A549 treated with RU486 at 1 μM for 4 hours (cell line): ENCODE data around the gene EFHD2. TPM values are rescaled to one million over a fixed set of nuclear protein-coding genes. Genes with fewer than 3 reads are reported as not detected.

ENCODE experiments used
- total RNA-seq: library from RNA; stranded (reverse); fragments of 200-300 nt; extraction: Qiagen RNA extraction; gene quantifications from 5 replicates; pipeline ENCODE4 v1.2.3, GENCODE V29; 2022; ENCODE audit warnings: low read depth

The EFHD2 gene, protein sequence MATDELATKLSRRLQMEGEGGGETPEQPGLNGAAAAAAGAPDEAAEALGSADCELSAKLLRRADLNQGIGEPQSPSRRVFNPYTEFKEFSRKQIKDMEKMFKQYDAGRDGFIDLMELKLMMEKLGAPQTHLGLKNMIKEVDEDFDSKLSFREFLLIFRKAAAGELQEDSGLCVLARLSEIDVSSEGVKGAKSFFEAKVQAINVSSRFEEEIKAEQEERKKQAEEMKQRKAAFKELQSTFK
- total RNA-seq, result 163 to 254 TPM (median 240 TPM) in 5 replicates

DNA sequence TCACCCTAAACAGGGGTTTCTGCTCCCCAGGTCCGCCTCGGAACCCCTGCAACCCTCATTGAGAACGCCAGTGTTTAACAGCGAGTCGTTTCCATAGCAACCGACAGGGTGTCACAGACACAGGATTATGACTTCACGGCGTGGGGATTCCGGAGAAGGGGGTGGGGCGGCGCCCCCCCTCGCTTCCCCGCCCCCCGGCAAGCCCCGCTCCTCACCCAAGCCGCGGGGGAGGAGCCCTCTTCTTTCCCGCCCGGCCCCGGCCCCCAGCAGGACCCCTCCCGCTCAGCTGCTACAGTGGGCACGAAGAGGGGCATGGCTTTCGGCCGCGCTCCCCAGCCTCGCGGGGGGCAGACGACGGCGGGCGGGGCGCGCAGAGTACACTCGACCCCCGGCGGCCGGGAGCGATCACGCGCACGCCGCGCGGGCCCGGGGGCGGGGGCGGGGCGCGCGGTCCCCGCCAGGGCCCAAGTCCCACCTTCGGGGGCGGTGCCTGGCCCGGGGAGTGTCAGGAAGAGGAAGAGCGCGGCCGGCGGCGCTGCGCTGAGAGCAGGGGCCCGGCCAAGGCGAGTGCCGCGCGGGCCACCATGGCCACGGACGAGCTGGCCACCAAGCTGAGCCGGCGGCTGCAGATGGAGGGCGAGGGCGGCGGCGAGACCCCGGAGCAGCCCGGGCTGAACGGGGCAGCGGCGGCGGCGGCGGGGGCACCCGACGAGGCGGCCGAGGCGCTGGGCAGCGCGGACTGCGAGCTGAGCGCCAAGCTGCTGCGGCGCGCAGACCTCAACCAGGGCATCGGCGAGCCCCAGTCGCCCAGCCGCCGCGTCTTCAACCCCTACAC, at the start of gene EFHD2:
EFHD2 (plus strand) TSS at position 501 of the 835 bp plus-strand sequence; CDS start at position 585, 84 bp downstream.

DNA sequence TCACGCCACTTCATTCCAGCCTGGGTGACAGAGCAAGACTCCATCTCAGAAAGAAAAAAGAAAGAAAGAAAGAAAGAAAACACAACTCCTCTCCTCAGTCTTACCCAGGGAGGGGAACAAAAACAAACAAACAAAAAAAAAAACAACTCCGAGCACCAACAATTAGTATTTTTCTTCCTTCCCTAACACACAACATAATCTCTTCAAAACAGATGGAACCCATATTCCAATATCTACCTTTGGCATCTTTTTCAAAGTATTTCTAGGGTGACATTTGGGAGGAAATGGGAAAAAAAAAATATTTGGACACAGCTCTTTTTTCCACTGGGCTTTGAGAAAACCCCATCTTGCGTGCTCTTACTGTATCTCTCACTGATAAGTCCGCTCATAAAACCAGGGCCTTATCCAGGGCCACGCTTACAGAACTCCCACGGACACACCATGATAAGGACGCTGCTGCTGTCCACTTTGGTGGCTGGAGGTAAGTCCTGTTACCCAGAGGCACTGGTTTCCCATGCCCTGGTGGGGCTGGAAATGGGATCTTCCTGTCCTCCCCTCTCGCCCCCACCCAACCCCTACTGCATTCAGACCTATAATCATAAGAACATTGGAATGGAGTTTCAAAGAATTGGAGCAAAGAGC, 46.7 kb downstream of the EFHD2 start, which contains the start of gene CELA2A:
CELA2A (plus strand) TSS at position 420 of the 642 bp plus-strand sequence; CDS start at position 442, 22 bp downstream.

DNA sequence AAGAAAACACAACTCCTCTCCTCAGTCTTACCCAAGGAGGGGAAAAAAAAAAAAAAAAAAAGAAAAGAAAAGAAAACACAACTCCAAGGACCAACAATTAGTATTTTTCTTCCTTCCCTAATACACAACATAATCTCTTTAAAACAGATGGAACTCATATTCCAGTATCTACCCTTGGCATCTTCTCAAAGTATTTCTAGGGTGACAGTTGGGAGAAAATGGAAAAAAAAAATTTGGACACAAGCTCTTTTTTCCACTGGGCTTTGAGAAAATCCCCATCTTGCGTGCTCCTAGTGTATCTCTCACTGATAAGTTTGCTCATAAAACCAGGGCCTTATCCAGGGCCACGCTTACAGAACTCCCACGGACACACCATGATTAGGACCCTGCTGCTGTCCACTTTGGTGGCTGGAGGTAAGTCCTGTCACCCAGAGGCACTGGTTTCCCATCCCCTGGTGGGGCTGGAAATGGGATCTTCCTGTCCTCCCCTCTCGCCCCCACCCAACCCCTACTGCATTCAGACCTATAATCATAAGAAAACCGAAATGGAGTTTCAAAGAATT, 66.1 kb downstream of the EFHD2 start, which contains the start of gene CELA2B:
CELA2B (plus strand) TSS at position 353 of the 563 bp plus-strand sequence; CDS start at position 375, 22 bp downstream.

Other genes with a start within 250 kb of the EFHD2 start
- gene FHAD1, start 162.7 kb upstream of the EFHD2 start, total RNA-seq, result 0.35 to 0.63 TPM (median 0.51 TPM) in 5 replicates
- gene CTRC, start 28.6 kb downstream of the EFHD2 start, total RNA-seq, result 0.65 to 2.1 TPM (median 1.7 TPM) in 5 replicates
- 0.17 TPM in 1 of 5 replicates, not detected in the others for gene CELA2A, start 46.8 kb downstream of the EFHD2 start, total RNA-seq
- gene CELA2B, start 66.2 kb downstream of the EFHD2 start, total RNA-seq, result not detected in 5 replicates
- 4.4 to 6.9 TPM (median 6.1 TPM) in 5 replicates for gene CASP9, start 114.3 kb downstream of the EFHD2 start, total RNA-seq
- 4.1 to 5.0 TPM (median 4.5 TPM) in 5 replicates for gene DNAJC16, start 117.0 kb downstream of the EFHD2 start, total RNA-seq
- 5.5 to 8.2 TPM (median 7.2 TPM) in 5 replicates for gene AGMAT, start 175.2 kb downstream of the EFHD2 start, total RNA-seq
- gene DDI2, start 207.6 kb downstream of the EFHD2 start, total RNA-seq, result 7.6 to 10.0 TPM (median 9.3 TPM) in 5 replicates